Progenitor cell of endocrine pancreas (in vitro differentiated cells): ENCODE measurements around the gene ZFR. TPM values are rescaled to one million over a fixed set of nuclear protein-coding genes. Genes with fewer than 3 reads are reported as not detected.

Experiments
- DNase-seq: peaks from one replicate; pipeline ENCODE4 v3.0.0; 2021; ENCODE audit warnings: low spot score; ENCODE audit not compliant: unreplicated experiment
- H3K27ac Mint-ChIP-seq: 2 replicates; pipeline ENCODE4 v1.8.0; 2021; ENCODE audit warnings: mild to moderate bottlenecking, moderate library complexity, mixed read lengths
- H3K27me3 Mint-ChIP-seq: 2 replicates; pipeline ENCODE4 v1.8.0; 2021; ENCODE audit warnings: mixed read lengths
- H3K36me3 Mint-ChIP-seq: 2 replicates; pipeline ENCODE4 v1.8.0; 2022; ENCODE audit warnings: mixed read lengths; ENCODE audit not compliant: insufficient read depth
- H3K4me1 Mint-ChIP-seq: 2 replicates; pipeline ENCODE4 v1.8.0; 2021; ENCODE audit warnings: low read depth, mixed read lengths
- H3K4me3 Mint-ChIP-seq: 2 replicates; pipeline ENCODE4 v1.8.0; 2021; ENCODE audit warnings: low read depth, mild to moderate bottlenecking, moderate library complexity, mixed read lengths
- H3K9me3 Mint-ChIP-seq: 2 replicates; pipeline ENCODE4 v1.8.0; 2021; ENCODE audit warnings: low read depth, mixed read lengths
- CTCF ChIP-seq: fragments of 200-600 bp; sonication (generic); IDR thresholded peaks from one replicate; pipeline ENCODE4 v1.5.0; 2021; ENCODE audit warnings: antibody characterized with exemption, mild to moderate bottlenecking; ENCODE audit not compliant: unreplicated experiment
- long read RNA-seq: library from polyadenylated mRNA; unstranded; transcript quantifications from one replicate; pipeline ENCODE4 v2.0.0, GENCODE V29; 2020
- total RNA-seq: library from RNA; stranded (reverse); gene quantifications from 2 replicates; pipeline ENCODE4 v1.2.1, GENCODE V29; 2021

The ZFR gene
- 75.6 and 78.6 TPM in 2 replicates for total RNA-seq
- long read RNA-seq, full-length matches to known transcripts, result 16 of 110 reads
- long read RNA-seq, partial matches to known transcripts, result 83 of 110 reads
- long read RNA-seq, other reads (novel, unspliced or antisense), result 11 of 110 reads

DNA sequence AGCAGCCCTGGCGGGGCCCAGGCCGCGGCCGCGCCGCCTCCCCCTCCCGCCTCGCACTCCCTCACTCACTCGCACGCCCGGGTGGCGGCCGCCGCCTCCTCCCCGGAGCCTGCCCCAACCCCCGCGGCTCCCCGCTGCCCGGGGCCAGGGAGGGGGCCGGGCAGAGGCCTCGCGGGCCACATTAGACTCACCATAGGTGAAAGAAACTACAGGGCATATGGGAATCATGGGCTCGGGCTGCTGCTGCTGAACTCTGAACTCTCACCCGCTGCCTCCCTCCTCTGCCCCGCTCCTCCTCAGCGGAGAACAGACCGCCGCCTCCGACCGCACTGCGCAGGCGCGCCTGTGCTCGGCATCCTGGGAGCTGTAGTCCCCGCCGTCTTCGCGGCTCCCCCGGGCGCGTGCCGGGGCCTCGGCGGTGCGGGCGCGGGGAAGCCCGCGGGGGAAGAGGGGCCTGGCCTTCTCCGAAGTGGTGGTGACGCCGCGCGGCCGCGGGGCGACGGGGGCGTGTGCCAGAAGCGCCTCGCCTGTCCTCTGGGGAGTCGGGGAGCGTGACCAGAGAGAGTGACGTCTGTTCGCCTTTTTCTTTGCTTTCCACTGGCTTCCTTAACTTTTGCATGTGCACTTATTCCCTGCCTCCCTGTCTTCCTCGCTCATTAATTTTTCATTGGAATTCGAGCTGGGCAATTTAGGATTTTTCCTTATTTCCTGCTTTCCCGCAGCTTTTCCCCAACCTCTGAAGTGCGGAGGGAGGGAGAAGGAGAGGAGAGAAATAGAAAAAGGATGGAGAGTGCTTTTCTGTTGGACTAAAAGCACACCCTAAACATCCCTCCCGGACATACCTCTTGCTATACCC lies at the start of gene ZFR:
ZFR (minus strand) TSS at position 310 of the 856 bp plus-strand sequence; CDS start at position 228, 82 bp downstream.
- H3K36me3 Mint-ChIP-seq, result peaks cover 6% of the 10 kb centered on the region
- peak within 1 kb of the TSS; percentile 86 for H3K4me3 Mint-ChIP-seq
- peaks cover 30% of the 10 kb centered on the region for H3K27me3 Mint-ChIP-seq

DNA sequence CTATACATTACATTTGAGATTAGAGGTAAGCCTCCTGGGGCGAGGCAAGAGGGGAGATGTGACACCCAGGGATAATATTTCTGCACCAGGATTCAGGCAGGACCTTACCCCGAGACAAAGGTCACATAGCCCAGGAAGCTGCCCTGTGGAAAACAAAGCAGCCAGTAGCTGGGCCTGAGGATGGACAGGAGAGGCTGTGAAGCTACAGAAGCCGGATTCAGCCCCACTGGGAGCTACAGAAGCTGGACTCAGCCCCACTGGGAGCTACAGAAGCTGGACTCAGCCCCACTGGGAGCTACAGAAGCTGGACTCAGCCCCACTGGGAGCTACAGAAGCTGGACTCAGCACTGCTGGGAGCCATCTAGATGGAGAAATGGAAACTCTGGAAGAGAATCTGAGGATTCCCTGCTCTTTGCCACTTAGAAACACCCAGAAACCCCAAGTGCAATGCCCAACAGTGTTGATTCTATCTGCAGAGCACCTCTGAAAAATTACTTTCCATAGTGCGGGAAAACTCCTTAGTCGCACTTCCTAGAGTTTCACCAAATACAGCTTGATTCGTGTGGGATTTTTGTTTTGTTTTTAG lies 46.5 kb upstream of the ZFR start:
- no peaks in the 10 kb centered on the region for H3K36me3 Mint-ChIP-seq
- no peak overlapping the region for H3K4me3 Mint-ChIP-seq
- H3K27ac Mint-ChIP-seq, result no peak overlapping the region
- H3K9me3 Mint-ChIP-seq, result no peaks in the 10 kb centered on the region
- no peak for DNase-seq
- no peaks in the 10 kb centered on the region for H3K27me3 Mint-ChIP-seq
- H3K4me1 Mint-ChIP-seq, result peaks cover 8% of the 10 kb centered on the region
- TF ChIP-seq CTCF, result no peak

More for the DNA sequence above, at the start of gene ZFR:
- no peak for TF ChIP-seq CTCF
- peak within 1 kb of the TSS; percentile 97 for H3K27ac Mint-ChIP-seq
- DNase-seq, result peak; percentile 87
- H3K4me1 Mint-ChIP-seq, result peaks cover 21% of the 10 kb centered on the region
- no peaks in the 10 kb centered on the region for H3K9me3 Mint-ChIP-seq

DNA sequence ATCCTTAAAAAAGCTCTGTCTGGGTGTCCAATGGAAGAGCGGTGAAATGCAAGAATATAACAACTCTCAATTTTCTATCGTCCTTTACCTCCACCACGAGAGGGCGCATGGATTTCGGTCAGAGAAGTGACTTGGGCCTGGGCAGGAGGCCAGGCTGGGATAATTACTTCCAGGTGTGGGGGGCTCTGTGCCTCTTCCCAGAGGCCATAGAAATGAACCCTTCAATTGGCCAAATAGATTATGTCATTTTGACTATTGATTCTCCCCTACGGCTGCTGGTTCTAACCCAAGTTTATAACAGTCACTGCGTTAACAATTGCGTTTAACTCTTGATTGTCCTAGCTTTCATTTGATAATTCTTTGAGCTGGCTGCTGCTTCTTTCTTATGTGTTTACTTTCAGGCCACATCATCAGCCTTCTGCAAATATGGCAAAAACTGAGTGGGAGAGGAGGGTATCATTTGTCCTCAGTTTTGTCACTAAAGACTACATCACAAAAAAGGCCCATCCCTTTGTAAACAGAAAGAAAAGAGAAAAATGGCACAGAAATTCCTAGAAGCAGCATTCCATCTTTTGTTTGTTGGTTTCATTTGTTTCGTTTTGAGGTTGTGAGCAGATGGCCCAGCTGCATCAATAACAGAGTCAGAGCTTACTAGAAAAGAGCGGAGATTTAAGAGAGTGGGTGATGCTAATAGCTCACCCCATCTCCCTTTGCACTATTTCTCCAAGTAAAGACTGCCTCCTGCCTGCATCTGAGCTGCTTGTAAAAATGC lies 45.4 kb upstream of the ZFR start:
- no peaks in the 10 kb centered on the region for H3K27me3 Mint-ChIP-seq
- H3K27ac Mint-ChIP-seq, result peak overlapping the region; percentile 56
- no peak overlapping the region for H3K4me3 Mint-ChIP-seq

GRCh38 chr5:32487424-32487823 lies 42.9 kb upstream of the ZFR start:
- peaks cover 8% of the 10 kb centered on the region for H3K4me1 Mint-ChIP-seq
- DNase-seq, result no peak
- H3K27me3 Mint-ChIP-seq, result no peaks in the 10 kb centered on the region
- H3K36me3 Mint-ChIP-seq, result no peaks in the 10 kb centered on the region
- no peaks in the 10 kb centered on the region for H3K9me3 Mint-ChIP-seq
- H3K27ac Mint-ChIP-seq, result peak overlapping the region; percentile 11
- TF ChIP-seq CTCF, result no peak
- no peak overlapping the region for H3K4me3 Mint-ChIP-seq

More for the DNA sequence above, 45.4 kb upstream of the ZFR start:
- peak; percentile 93 for TF ChIP-seq CTCF
- DNase-seq, result peak; percentile 62
- Mint-ChIP-seq H3K9me3 (no peaks in the 10 kb centered on the region), H3K36me3 (no peaks in the 10 kb centered on the region), H3K4me1 (peaks cover 8% of the 10 kb centered on the region)

DNA sequence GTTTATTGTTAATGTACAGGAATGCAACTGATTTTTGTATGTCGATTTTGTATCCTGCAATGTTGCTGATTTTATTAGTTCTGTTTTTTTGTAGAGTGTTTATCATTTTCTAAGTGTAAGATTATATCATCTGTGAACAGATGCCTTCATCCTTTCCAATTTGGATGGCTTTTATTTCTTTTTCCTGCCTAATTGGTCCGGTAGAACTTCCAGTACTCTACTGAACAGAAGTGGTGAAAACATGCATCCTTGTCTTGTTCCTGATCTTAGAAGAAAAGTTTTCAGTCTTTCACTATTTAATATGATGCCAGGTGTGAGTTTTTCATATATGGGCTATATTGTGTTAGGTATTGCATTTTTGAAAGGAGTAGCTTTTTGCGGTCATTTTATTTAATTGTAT lies 42.5 kb upstream of the ZFR start:
- H3K27me3 Mint-ChIP-seq, result no peaks in the 10 kb centered on the region
- no peak overlapping the region for H3K4me3 Mint-ChIP-seq
- no peak for DNase-seq
- no peak for TF ChIP-seq CTCF
- H3K36me3 Mint-ChIP-seq, result no peaks in the 10 kb centered on the region
- no peaks in the 10 kb centered on the region for H3K9me3 Mint-ChIP-seq
- H3K27ac Mint-ChIP-seq, result no peak overlapping the region
- peaks cover 8% of the 10 kb centered on the region for H3K4me1 Mint-ChIP-seq
